HCT116 (cell line): ENCODE results near the gene POLR2A. TPM values are rescaled to one million over a fixed set of nuclear protein-coding genes. Genes with fewer than 3 reads are reported as not detected.

Source experiments
- ATAC-seq: fragments of 200-7000 bp; cut with Tn5 transposase; 2 replicates; pipeline ENCODE4 v1.9.1; 2020; ENCODE audit warnings: mild to moderate bottlenecking, moderate library complexity
- BruUV-seq: library from RNA; stranded (reverse); fragments of 400-500 nt; replicated peaks from 2 replicates; lab custom pipeline; 2021; lab: Mats Ljungman, UMichigan
- CTCF ChIA-PET: fragments of 300-600 bp; sonication (Branson Sonifier 250); formaldehyde crosslinking; loops from one replicate; lab custom pipeline; 2021; ENCODE audit warnings: antibody characterized with exemption; lab: Charles Lee
- POLR2A ChIA-PET: fragments of 300-600, 350-600 bp; sonication (Branson Sonifier 250); formaldehyde crosslinking; loops from one replicate; lab custom pipeline; 2021; ENCODE audit warnings: antibody characterized with exemption; lab: Charles Lee
- RAD21 ChIA-PET, 2 experiments: fragments of 300-600 bp; sonication (Branson Sonifier 250); formaldehyde crosslinking; loops; one replicate each; lab custom pipeline; 2023; ENCODE audit warnings: low total read pairs in 2 of 2; ENCODE audit not compliant: uncharacterized antibody in 2 of 2, unreplicated experiment in 2 of 2, low non-redundant PET in 1 of 2; lab: Charles Lee
- DNase-seq: peaks from one replicate; pipeline ENCODE4 v3.0.0-alpha.2; 2010; ENCODE audit warnings: low read depth, low spot score
- H2AFZ ChIP-seq: fragments of 200-600 bp; shearing (Covaris generic), sonication (generic); 2 replicates; pipeline ENCODE4 v1.6.1; 2017; ENCODE audit warnings: low read depth, mixed run types, mixed read lengths, antibody characterized with exemption, low read length; ENCODE audit not compliant: poor library complexity, severe bottlenecking
- H3K27ac ChIP-seq: 2 replicates; pipeline ENCODE4 v1.5.1; 2012; ENCODE audit warnings: low read depth, low read length
- H3K27me3 ChIP-seq: fragments of 200-600 bp; sonication (generic); 2 replicates; pipeline ENCODE4 v1.6.1; 2016; ENCODE audit warnings: mixed run types, low read length, mixed read lengths; ENCODE audit not compliant: insufficient read depth
- H3K36me3 ChIP-seq, 2 experiments: fragments of 200-500 bp in 1 of 2; fragments of 200-600 bp in 1 of 2; sonication (Bioruptor generic) in 1 of 2; sonication (generic) in 1 of 2; 2 replicates each; pipeline versions ENCODE4 v1.5.1 to v1.6.1; 2014 to 2016; ENCODE audit warnings: low read length in 2 of 2, inconsistent platforms in 1 of 2, mixed read lengths in 1 of 2, mixed run types in 1 of 2; ENCODE audit not compliant: insufficient read depth in 2 of 2, control insufficient read depth in 1 of 2
- H3K4me1 ChIP-seq, 2 experiments: fragments of 200-600 bp in 1 of 2; sonication (generic) in 1 of 2; 2 replicates each; pipeline versions ENCODE4 v1.5.1 to v1.6.1; 2012 to 2017; ENCODE audit warnings: low read length in 2 of 2, inconsistent platforms in 1 of 2, mild to moderate bottlenecking in 1 of 2, mixed read lengths in 1 of 2, mixed run types in 1 of 2, moderate library complexity in 1 of 2; ENCODE audit not compliant: insufficient read depth in 2 of 2, control insufficient read depth in 1 of 2
- H3K4me2 ChIP-seq: fragments of 200-600 bp; sonication (generic); 2 replicates; pipeline ENCODE4 v1.6.1; 2017; ENCODE audit warnings: mixed run types, low read length, mixed read lengths
- H3K4me3 ChIP-seq, 2 experiments: fragments of 200-600 bp in 1 of 2; sonication (generic) in 1 of 2; replicated peaks in 1 of 2; 2 replicates each; pipeline ENCODE4 v1.5.1; 2011 to 2016; ENCODE audit warnings: low read length in 2 of 2, control low read depth in 1 of 2, low read depth in 1 of 2, mild to moderate bottlenecking in 1 of 2, mixed read lengths in 1 of 2, mixed run types in 1 of 2
- H3K79me2 ChIP-seq: fragments of 200-600 bp; sonication (generic); 2 replicates; pipeline ENCODE4 v1.6.1; 2017; ENCODE audit warnings: mild to moderate bottlenecking, mixed run types, low read length, moderate library complexity, mixed read lengths; ENCODE audit not compliant: insufficient read depth
- H3K9ac ChIP-seq: fragments of 200-600 bp; sonication (generic); 2 replicates; pipeline ENCODE4 v1.6.1; 2016; ENCODE audit warnings: low read length, mixed read lengths
- H3K9me2 ChIP-seq: fragments of 200-600 bp; sonication (generic), shearing (Covaris generic); 2 replicates; pipeline ENCODE4 v1.6.1; 2017; ENCODE audit warnings: mixed run types, mild to moderate bottlenecking, moderate library complexity; ENCODE audit not compliant: insufficient read depth
- H3K9me3 ChIP-seq, 2 experiments: fragments of 200-500 bp in 1 of 2; fragments of 200-600 bp in 1 of 2; sonication (Bioruptor generic) in 1 of 2; sonication (generic) in 1 of 2; 2 replicates each; pipeline ENCODE4 v1.6.1; 2014 to 2017; ENCODE audit warnings: low read length in 2 of 2, mixed read lengths in 2 of 2, inconsistent platforms in 1 of 2, low read depth in 1 of 2, mild to moderate bottlenecking in 1 of 2, mixed run types in 1 of 2, moderate library complexity in 1 of 2; ENCODE audit not compliant: control insufficient read depth in 1 of 2, insufficient read depth in 1 of 2
- H4K20me1 ChIP-seq: fragments of 200-600 bp; sonication (generic), shearing (Covaris generic); 2 replicates; pipeline ENCODE4 v1.6.1; 2017; ENCODE audit warnings: mixed run types, mild to moderate bottlenecking, moderate library complexity; ENCODE audit not compliant: insufficient read depth
- CBX3 ChIP-seq: IDR thresholded peaks from 2 replicates; pipeline ENCODE4 v1.6.1; 2012; ENCODE audit warnings: low read depth
- CEBPB ChIP-seq: IDR thresholded peaks from 2 replicates; pipeline ENCODE4 v1.6.1; 2012; ENCODE audit warnings: low read depth
- EGR1 ChIP-seq: IDR thresholded peaks from 2 replicates; pipeline ENCODE4 v1.6.1; 2012; ENCODE audit warnings: low read depth
- POLR2AphosphoS5 ChIP-seq: IDR thresholded peaks from 2 replicates; pipeline ENCODE4 v1.6.1; 2011; ENCODE audit warnings: mild to moderate bottlenecking, low read depth, low read length, moderate library complexity
- RAD21 ChIP-seq: IDR thresholded peaks from 2 replicates; pipeline ENCODE4 v1.6.1; 2012; ENCODE audit warnings: low read depth, mild to moderate bottlenecking
- SP1 ChIP-seq: IDR thresholded peaks from 2 replicates; pipeline ENCODE4 v1.6.1; 2012; ENCODE audit warnings: low read depth
- ZNF274 ChIP-seq: fragments of 200-500 bp; sonication (Bioruptor generic); IDR thresholded peaks from 2 replicates; pipeline ENCODE4 v1.6.1; 2014; ENCODE audit warnings: mild to moderate bottlenecking, low read depth, low read length, inconsistent platforms
- intact Hi-C: fragments of 100-400 bp; cut with micrococcal nuclease; formaldehyde crosslinking; loops from 2 replicates; pipeline ENCODE4 v1.10.0; 2022
- total RNA-seq: library from RNA; stranded (reverse); gene quantifications from one replicate; pipeline ENCODE4 v1.2.1, GENCODE V29; 2021; ENCODE audit not compliant: unreplicated experiment
- TF ChIP-seq, protein P1 (sequence below): IDR thresholded peaks from 2 replicates; pipeline ENCODE4 v1.6.1; 2012

The POLR2A gene
- total RNA-seq, 1 experiment from 2014 or later, result 205 TPM

DNA sequence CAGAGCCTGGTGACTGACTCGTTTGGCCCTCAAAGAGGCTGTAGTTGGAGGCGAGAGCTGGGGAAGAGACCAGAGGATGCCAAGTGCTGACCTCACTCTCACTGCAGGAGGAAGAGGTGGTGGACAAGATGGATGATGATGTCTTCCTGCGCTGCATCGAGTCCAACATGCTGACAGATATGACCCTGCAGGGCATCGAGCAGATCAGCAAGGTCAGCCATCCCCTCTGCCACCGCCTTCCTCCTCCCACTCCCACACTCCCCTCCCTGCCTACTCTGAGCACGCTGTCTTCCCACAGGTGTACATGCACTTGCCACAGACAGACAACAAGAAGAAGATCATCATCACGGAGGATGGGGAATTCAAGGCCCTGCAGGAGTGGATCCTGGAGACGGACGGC is 26.9 kb downstream of the POLR2A start:
- Histone ChIP-seq H3K4me3 (no peak overlapping the region), H3K9me2 (no peaks in the 10 kb centered on the region), H3K9ac (no peak overlapping the region), H3K4me1 (no peaks in the 10 kb centered on the region), H4K20me1 (no peaks in the 10 kb centered on the region), H3K4me2 (no peak overlapping the region), H3K27me3 (no peaks in the 10 kb centered on the region), H3K36me3 (peaks cover 51 to 79% of the 10 kb centered on the region in 2 experiments), H3K9me3 (no peaks in the 10 kb centered on the region), H2AFZ (no peak overlapping the region), H3K79me2 (peaks cover 13% of the 10 kb centered on the region; the same call in 1 of the 2 replicates), H3K27ac (no peak overlapping the region)
- no TSS peak for BruUV-seq
- DNase-seq (no peak), ATAC-seq (no peak)
- ChIA-PET POLR2A (no interaction called here), RAD21 (no interaction called here), CTCF (no interaction called here)
- TF ChIP-seq POLR2AphosphoS5, result peak; percentile 15; the same call in 1 of the 2 replicates
- no peak for TF ChIP-seq EGR1
- intact Hi-C loops, result loop anchor here (5.0 kb wide), 1 partner anchor 176 kb away; the partner anchor contains the start of genes TP53 and WRAP53

GRCh38 chr17:7512105-7512504 is 27.9 kb downstream of the POLR2A start:
- no peaks in the 10 kb centered on the region for H3K4me1 ChIP-seq
- ChIA-PET RAD21 (no interaction called here), POLR2A (no interaction called here), CTCF (no interaction called here)
- H2AFZ ChIP-seq, result no peak overlapping the region
- H3K36me3 ChIP-seq, result peaks cover 44 to 69% of the 10 kb centered on the region in 2 experiments
- no peak overlapping the region for H3K4me2 ChIP-seq
- no peak for DNase-seq
- intact Hi-C loops, result loop anchor here (5.0 kb wide), 1 partner anchor 175 kb away; the partner anchor contains the start of genes TP53 and WRAP53
- H4K20me1 ChIP-seq, result no peaks in the 10 kb centered on the region
- no peak overlapping the region for H3K9ac ChIP-seq
- peaks cover 7% of the 10 kb centered on the region; the same call in 1 of the 2 replicates for H3K79me2 ChIP-seq
- no peak for TF ChIP-seq RAD21
- no peak for TF ChIP-seq ZNF274
- TF ChIP-seq, protein P1, sequence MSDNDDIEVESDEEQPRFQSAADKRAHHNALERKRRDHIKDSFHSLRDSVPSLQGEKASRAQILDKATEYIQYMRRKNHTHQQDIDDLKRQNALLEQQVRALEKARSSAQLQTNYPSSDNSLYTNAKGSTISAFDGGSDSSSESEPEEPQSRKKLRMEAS, result no peak
- TF ChIP-seq CEBPB, result no peak
- no peak for TF ChIP-seq SP1
- no peak for TF ChIP-seq CBX3
- no peak overlapping the region for H3K4me3 ChIP-seq
- no peaks in the 10 kb centered on the region for H3K9me3 ChIP-seq
- no peak for ATAC-seq
- no TSS peak for BruUV-seq
- no peaks in the 10 kb centered on the region for H3K9me2 ChIP-seq
- no peaks in the 10 kb centered on the region for H3K27me3 ChIP-seq
- H3K27ac ChIP-seq, result no peak overlapping the region
